HG03135 (cell line): ENCODE measurements around the gene HSPA1L.
A peak's percentile ranks its signal among the peaks of the same experiment; 100 is the strongest.
"Not testable (repeated sequence)": the region's sequence is repeated elsewhere in the genome, so short reads cannot be mapped to it uniquely, and the experiment has no call there.

Experiments
- ATAC-seq: cut with Tn5 transposase; IDR thresholded peaks from one replicate; pipeline ENCODE4 v1.9.1; 2021; ENCODE audit warnings: mild to moderate bottlenecking, moderate library complexity; ENCODE audit not compliant: unreplicated experiment

Gene HSPA1L

GRCh38 chr6:31815025-31815838, at the start of gene HSPA1L, which contains the start of gene HSPA1A:
Gene HSPA1L (minus strand): TSS chr6:31815283. CDS start chr6:31811972, 3,311 bp downstream.
Gene HSPA1A (plus strand): TSS chr6:31815543. CDS start chr6:31815757, 214 bp downstream.
- ATAC-seq: no peak

DNA sequence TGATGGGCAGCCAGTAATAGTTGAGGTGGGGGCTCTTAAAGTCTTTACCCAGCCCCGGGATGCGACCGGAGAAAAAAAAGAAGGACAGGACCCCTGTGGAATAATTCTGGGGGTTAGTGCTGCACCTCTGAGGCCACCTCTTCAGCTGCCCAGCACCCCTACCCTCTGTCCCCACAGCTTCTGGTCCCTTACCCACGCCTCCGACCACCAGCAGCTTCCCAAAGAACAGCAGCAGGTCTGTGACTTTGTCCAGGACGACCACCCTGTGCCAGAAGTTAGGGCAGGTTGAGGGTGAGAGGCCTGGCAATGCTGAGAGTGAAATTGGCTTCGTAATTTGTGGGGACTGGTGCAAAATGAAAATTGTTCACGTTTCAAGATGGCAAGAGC, 49.7 kb upstream of the HSPA1L start:
- no peak for ATAC-seq

DNA sequence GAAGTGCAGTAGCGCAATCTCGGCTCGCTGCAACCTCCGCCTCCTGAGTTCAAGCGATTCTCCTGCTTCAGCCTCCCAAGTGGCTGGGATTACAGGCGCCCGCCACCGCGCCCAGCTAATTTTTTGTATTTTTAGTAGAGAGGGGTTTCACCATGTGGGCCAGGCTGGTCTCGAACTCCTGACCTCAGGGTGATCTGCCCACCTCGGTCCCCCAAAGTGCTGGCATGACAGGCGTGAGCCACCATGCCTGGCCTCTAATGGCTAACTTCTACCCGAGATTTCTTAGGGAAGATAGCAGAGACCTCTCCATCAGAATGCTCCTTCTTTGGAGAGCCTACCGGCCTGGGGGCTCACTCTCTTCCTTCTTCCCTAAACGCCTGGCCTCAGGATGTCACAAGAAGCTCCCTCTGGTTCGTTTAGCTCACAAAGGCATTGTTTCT, 49.1 kb upstream of the HSPA1L start:
- ATAC-seq: not testable (repeated sequence)

DNA sequence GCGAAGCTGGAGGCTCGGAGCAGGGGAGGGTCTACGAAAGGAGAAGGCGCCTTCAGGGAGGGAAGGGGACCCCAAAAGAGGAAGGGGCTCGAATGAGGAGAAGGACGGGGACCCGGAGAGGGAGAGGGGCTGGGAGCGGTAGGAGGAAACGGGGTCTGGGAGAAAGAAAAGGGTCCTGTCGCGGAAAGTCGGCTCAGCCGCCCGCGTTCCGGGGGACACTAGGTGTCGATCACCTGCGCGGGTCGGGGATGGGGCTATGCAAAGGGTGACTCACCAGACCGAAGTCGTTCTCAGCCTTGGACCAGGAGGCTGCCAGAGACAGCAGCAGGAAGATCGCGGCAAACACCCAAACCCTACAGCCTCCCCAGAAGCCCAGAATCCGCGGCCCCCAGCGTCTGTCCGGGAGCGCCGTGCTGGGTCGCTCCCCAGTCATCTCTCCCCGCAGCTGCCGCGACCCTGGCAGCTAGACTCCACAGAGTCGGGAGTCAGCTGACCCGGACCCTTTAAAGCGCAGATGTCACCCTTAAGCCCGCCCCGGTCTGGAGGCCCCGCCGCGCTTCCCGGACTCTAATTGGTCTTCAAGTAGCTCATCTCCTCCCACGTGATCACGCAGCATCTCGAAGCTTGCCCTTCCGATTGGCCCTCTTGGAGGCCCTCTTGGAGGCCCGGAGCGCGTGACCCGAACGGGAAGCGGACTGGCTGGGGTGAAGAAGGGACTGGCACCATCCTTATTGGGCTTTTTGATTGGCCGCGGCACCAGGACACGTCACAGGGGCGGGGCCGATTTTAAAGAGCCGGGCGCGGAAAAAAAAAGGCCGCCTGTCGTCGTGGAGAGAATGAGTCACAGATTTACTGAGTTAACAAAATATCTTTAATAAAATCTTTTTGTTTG, 47.5 kb upstream of the HSPA1L start, which contains the start of gene NEU1:
NEU1 (minus strand) TSS at position 478 of the 892 bp plus-strand sequence; CDS start at position 433, 45 bp downstream.
- ATAC-seq: peak; percentile 89

- ATAC-seq: no peak
Measured at GRCh38 chr6:31861919-31862343, 46.8 kb upstream of the HSPA1L start.

- no peak for ATAC-seq
Measured at GRCh38 chr6:31861150-31861549, 46.1 kb upstream of the HSPA1L start.

- no peak for ATAC-seq
Measured at GRCh38 chr6:31860349-31860748, 45.3 kb upstream of the HSPA1L start.

GRCh38 chr6:31859923-31860322, 44.8 kb upstream of the HSPA1L start:
- no peak for ATAC-seq

GRCh38 chr6:31858707-31859106, 43.6 kb upstream of the HSPA1L start:
- no peak for ATAC-seq

- not testable (repeated sequence) for ATAC-seq
Measured at GRCh38 chr6:31857774-31858173, 42.7 kb upstream of the HSPA1L start.

DNA sequence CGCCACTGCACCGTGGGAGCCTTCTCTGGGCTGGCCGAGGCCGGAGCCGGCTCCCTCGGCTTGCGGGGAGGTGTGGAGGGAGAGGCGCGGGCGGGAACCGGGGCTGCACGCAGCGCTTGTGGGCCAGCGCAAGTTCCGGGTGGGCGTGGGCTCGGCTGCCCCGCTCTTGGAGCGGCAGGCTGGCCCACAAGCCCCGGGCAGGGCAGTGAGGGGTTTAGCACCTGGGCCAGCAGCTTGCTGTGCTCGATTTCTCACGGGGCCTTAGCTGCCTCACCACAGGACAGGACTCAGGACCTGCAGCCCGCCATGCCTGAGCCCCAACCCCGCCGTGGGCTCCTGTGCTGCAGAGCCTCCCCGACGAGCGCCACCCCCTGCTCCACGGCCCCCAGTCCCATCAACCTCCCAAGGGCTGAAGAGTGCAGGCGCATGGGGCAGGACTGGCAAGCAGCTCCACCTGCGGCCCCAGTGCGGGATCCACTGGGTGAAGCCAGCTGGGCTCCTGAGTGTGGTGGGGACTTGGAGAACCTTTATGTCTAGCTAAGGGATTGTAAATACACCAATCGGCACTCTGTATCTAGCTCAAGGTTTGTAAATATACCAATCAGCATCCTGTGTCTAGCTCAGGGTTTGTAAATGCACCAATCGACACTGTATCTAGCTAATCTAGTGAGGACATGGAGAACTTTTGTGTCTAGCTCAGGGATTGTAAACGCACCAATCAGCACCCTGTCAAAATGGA, 37.1 kb upstream of the HSPA1L start:
- ATAC-seq: not testable (repeated sequence)

GRCh38 chr6:31851485-31851832, 36.4 kb upstream of the HSPA1L start:
- no peak for ATAC-seq

DNA sequence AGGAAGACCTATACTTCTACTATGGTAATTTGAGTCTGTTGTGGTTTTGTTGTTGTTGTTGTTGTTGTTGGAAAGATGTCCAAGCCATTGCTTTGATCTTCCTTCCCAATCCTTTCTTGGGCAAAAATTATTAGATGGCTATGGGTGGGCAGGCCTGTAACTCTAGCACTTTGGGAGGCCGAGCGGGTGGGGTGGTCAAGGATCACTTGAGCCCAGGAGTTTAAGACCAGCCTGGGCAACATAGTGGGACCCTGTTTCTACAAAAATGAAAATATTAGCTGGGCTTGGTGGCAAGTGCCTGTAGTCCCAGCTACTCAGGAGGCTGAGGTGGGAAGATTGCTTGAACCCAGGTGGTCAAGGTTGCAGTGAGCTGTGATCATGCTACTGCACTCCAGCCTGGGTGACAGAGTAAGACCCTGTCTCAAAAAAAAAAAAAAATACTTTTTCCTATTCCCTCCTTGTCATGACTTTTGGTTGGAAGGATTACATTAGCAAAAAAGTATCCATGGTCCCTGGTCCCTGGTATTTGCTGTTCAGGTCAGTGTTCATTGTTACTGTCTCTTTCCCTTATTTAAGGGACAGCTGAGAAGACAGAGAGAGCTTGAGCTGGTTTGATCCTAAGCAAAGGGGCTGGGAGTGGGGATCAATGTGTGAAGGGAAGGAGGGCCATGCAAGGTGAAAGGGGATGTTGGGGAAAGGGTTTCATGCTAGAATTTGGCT, 35.8 kb upstream of the HSPA1L start:
- no peak for ATAC-seq

DNA sequence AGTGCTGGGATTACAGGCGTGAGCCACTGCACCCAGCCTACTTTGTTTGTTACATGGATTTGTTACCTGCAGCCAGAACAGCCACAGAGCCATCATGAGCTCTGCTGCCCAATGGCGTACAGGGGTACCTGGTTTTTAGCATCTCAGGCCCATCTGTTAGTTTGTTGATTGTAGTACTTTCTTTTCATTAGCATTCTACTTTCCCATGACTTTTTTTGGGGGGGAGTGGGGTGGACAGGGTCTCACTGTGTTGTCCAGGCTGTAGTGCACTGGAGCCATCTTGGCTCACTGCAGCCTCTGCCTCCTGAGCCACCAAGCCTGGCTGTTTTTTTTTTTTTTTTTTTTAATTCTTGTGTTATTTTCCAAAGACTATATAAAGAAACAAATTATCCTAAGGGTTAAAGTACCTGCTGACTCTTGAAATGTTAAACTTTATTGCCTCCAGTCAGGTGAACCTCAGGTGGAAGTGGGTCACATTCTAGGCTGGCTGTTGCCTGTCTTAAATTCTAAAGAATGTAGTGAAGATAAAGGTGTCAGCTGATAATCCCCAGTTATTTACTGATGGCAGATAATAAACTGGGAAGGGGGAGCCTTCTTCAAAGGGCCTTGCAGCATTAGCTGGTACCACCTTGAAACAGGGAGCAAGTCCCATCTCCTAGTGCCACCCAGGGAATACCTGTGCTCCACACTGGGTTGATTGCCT, 32.3 kb upstream of the HSPA1L start:
- ATAC-seq: no peak

GRCh38 chr6:31844507-31844906, 29.4 kb upstream of the HSPA1L start:
- no peak for ATAC-seq

DNA sequence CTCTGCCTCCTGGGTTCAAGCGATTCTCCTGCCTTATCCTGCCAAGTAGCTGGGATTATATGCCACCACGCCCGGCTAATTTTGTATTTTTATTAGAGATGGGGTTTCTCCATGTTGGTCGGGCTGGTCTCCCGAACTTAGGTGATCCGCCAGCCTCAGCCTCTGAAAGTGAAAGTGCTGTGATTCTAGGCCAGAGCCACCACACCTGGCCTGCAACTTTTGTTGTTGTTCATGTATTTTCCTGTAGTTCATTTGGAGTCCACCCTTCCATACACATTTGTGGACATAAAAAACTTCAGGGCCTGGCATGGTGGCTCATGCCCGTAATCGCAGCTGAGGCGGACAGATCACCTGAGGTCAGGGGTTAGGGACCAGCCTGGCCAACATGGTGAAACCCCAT, 27.0 kb upstream of the HSPA1L start:
- no peak for ATAC-seq

DNA sequence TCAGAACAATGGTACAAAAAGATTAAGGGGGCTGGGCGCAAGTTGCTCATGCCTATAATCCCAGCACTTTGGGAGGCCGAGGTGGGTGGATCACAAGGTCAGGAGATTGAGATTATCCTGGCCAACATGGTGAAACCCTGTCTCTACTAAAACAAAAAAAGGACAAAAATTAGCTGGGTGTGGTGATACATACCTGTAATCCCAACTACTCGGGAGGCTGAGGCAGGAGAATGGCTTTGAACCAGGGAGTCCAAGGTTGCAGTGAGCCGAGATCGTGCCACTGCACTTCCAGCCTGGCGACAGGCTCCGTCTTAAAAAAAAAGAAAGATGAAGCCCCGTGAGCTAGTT, 24.7 kb upstream of the HSPA1L start:
- not testable (repeated sequence) for ATAC-seq

DNA sequence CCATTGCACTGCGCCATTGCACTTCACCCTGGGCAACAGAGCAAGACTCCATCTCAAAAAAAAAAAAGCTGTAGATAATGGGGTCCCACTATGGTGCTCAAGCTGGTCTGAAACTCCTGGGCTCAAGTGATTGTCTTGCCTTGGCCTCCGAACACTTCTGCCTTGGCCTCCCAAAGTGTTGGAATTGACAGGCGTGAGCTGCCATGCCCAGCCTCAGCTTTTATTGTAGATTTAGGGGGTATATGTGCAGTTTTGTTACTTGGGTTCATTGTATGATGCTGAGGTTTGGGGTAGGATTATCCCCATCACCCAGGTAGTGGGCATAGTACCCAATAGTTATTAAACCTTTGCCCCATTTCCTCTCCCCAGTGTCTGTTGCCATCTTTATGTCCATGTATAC, 23.9 kb upstream of the HSPA1L start:
- no peak for ATAC-seq

DNA sequence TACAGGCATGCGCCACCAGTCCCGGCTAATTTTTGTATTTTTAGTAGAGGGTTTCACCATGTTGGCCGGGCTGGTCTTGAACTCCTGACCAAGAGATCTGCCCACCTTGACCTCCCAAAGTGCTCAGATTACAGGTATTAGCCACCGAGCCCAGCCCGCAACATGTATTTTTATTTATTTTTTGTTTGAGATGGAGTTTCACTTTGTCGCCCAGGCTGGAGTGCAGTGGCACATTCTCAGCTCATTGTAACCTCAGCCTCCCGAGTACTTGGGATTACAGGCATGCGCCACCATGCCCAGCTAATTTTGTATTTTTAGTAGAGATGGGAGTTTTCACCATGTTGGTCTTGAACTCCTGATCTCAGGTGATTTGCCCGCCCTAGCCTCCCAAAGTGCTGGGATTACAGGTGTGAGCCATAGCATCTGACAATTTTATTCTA, 23.1 kb upstream of the HSPA1L start:
- ATAC-seq: not testable (repeated sequence)
